ENCODE measurements around the gene NOL4L.

DNA sequence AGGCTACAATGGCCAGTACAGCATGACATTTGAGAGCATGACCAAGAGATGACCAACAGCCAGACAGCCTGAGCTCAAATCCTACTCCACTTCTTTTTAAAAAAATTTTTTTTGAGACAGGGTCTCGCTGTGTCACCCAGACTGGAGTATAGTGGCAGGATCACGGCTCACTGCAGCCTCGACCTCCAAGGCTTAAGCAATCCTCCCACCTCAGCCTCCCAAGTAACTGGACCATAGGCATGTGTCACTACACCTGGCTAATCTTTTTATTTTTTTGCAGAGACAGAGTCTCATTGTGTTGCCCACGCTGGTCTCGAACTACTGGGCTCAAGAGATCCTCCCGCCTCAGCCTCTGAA, 42.9 kb downstream of the NOL4L start:
- TF ChIP-seq CTCF (conservative IDR thresholded peaks at IDR 0.05) (no peak), EZH2 (IDR thresholded peaks at IDR 0.05; ENCODE audit: low read depth) (no peak)
